HepG2 (cell line): ENCODE results near the gene CHAF1A. TPM values are rescaled to one million over a fixed set of nuclear protein-coding genes. Genes with fewer than 3 reads are reported as not detected.

Source experiments
- BRF2 ChIP-seq: sonication (generic); formaldehyde crosslinking; IDR thresholded peaks from 2 replicates; pipeline ENCODE4 v1.8.1; 2022; ENCODE audit warnings: mild to moderate bottlenecking, missing genetic modification reagents
- CSRNP1 ChIP-seq: sonication (generic); formaldehyde crosslinking; IDR thresholded peaks from 2 replicates; pipeline ENCODE4 v1.8.1; 2023; ENCODE audit warnings: mild to moderate bottlenecking, missing genetic modification reagents
- CTCF ChIP-seq: sonication (generic); formaldehyde crosslinking; IDR thresholded peaks from 2 replicates; pipeline ENCODE4 v1.5.0; 2020; ENCODE audit warnings: mild to moderate bottlenecking, missing genetic modification reagents, moderate library complexity
- DNMT3B ChIP-seq: conservative IDR thresholded peaks from 2 replicates; pipeline ENCODE4 v1.6.1; 2016; ENCODE audit warnings: missing biosample characterization, control low read depth
- KLF16 ChIP-seq, 2 experiments: sonication (generic) in 1 of 2; formaldehyde crosslinking in 1 of 2; IDR thresholded peaks; 2 replicates each; pipeline versions ENCODE4 v1.6.1 to v1.8.0; 2016 to 2023; ENCODE audit warnings: missing genetic modification reagents in 2 of 2, missing compliant biosample characterization in 1 of 2
- NR2F6 ChIP-seq, 2 experiments: IDR thresholded peaks; 2 replicates each; pipeline ENCODE4 v1.6.1; 2016; ENCODE audit warnings: antibody characterized with exemption in 1 of 2, mild to moderate bottlenecking in 1 of 2
- TARDBP ChIP-seq: sonication (generic); formaldehyde crosslinking; IDR thresholded peaks from 2 replicates; pipeline ENCODE4 v1.8.0; 2022; ENCODE audit warnings: mild to moderate bottlenecking, missing genetic modification reagents
- ZBTB7A ChIP-seq: sonication (generic); formaldehyde crosslinking; IDR thresholded peaks from 2 replicates; pipeline ENCODE4 v1.8.0; 2022; ENCODE audit warnings: mild to moderate bottlenecking, missing genetic modification reagents
- ZNF773 ChIP-seq: sonication (generic); formaldehyde crosslinking; IDR thresholded peaks from 2 replicates; pipeline ENCODE4 v1.4.0; 2020; ENCODE audit warnings: missing genetic modification reagents, borderline replicate concordance
- ZNF800 ChIP-seq: sonication (generic); formaldehyde crosslinking; IDR thresholded peaks from 2 replicates; pipeline ENCODE4 v1.4.0; 2020; ENCODE audit warnings: missing genetic modification reagents
- polyA plus RNA-seq, 8 experiments: library from polyadenylated mRNA; depleted of rRNA in 3 of 8; stranded (reverse) in 7 of 8; unstranded in 1 of 8; fragments of >200 nt; fragmentation: Illumina TruSeq in 4 of 8; extraction: Trizol in 4 of 8; gene quantifications; 2 replicates each; pipeline versions ENCODE4 v1.2.1 to v1.2.3, GENCODE V29; 2011 to 2016; ENCODE audit warnings: low read depth in 4 of 8, missing spikeins in 1 of 8, mixed read lengths in 1 of 8; ENCODE audit not compliant: insufficient read depth in 1 of 8
- total RNA-seq, 5 experiments: library from RNA; depleted of rRNA; stranded (reverse); fragments of >200 nt; fragmentation: Illumina TruSeq; extraction: Trizol; gene quantifications; 2 replicates each; pipeline ENCODE4 v1.2.3, GENCODE V29; 2016; ENCODE audit warnings: low read depth in 1 of 5

The CHAF1A gene
- total and polyA plus RNA-seq, 2 of the 13 experiments (the other 11 are each of a cell fraction or from before 2014, with no cell fraction given), result 11.0 to 34.8 TPM

GRCh38 chr19:4352701-4353121 lies 49.7 kb upstream of the CHAF1A start (continued):
- TF ChIP-seq CSRNP1 (CRISPR knock-in tag) (no peak), CTCF (CRISPR knock-in tag) (peak; percentile 75), TARDBP (no peak), ZNF800 (CRISPR knock-in tag) (no peak), NR2F6 (IDR thresholded peaks at IDR 0.05) (0 out of 2 replicates have a peak, but pooled peaks have one; percentile 24), NR2F6 (CRISPR knock-in tag; IDR thresholded peaks at IDR 0.05) (no peak), KLF16 (CRISPR knock-in tag; IDR thresholded peaks at IDR 0.05) (0 out of 4 replicates have a peak, but pooled peaks of 1 of the 2 experiments have one; percentile 44), BRF2 (no peak), ZBTB7A (CRISPR knock-in tag) (0 out of 2 replicates have a peak, but pooled peaks have one; percentile 17), DNMT3B (CRISPR knock-in tag) (no peak), ZNF773 (CRISPR knock-in tag) (no peak)
